GM06990 (cell line): ENCODE data around the gene ITCH.
"Not testable (repeated sequence)": the region's sequence is repeated elsewhere in the genome, so short reads cannot be mapped to it uniquely, and the experiment has no call there.

Experiments
- DNase-seq: peaks from one replicate; pipeline ENCODE4 v3.0.0-alpha.2; 2011; ENCODE audit not compliant: insufficient read length; ENCODE audit errors: extremely low read depth
- H3K27me3 ChIP-seq: replicated peaks from 2 replicates; pipeline ENCODE4 v1.6.0; 2011; ENCODE audit warnings: low read length; ENCODE audit not compliant: control insufficient read depth, insufficient read depth
- H3K36me3 ChIP-seq: 2 replicates; pipeline ENCODE4 v1.5.1; 2011; ENCODE audit warnings: low read length; ENCODE audit not compliant: control insufficient read depth, insufficient read depth
- H3K4me3 ChIP-seq: replicated peaks from 2 replicates; pipeline ENCODE4 v1.5.1; 2011; ENCODE audit warnings: low read depth, mild to moderate bottlenecking, control low read depth, low read length
- CTCF ChIP-seq: IDR thresholded peaks from 2 replicates; pipeline ENCODE4 v1.5.1; 2011; ENCODE audit warnings: low read length, control low read depth, mild to moderate bottlenecking, inconsistent platforms; ENCODE audit not compliant: insufficient read depth, poor library complexity, severe bottlenecking

The ITCH gene

GRCh38 chr20:34485068-34485634 is 122.1 kb downstream of the ITCH start:
- Histone ChIP-seq H3K4me3 (no peak overlapping the region), H3K36me3 (peaks cover 9% of the 10 kb centered on the region), H3K27me3 (no peaks in the 10 kb centered on the region)
- no peak for TF ChIP-seq CTCF
- no peak for DNase-seq

- no peaks in the 10 kb centered on the region for H3K27me3 ChIP-seq
- H3K36me3 ChIP-seq = peaks cover 7% of the 10 kb centered on the region
- DNase-seq = no peak
- H3K4me3 ChIP-seq = no peak overlapping the region
- TF ChIP-seq CTCF = no peak
Measured at GRCh38 chr20:34491226-34491931, 128.3 kb downstream of the ITCH start.

GRCh38 chr20:34491932-34492509 is 128.9 kb downstream of the ITCH start:
- peaks cover 7% of the 10 kb centered on the region for H3K36me3 ChIP-seq
- no peak for TF ChIP-seq CTCF
- no peak for DNase-seq
- no peak overlapping the region for H3K4me3 ChIP-seq
- no peaks in the 10 kb centered on the region for H3K27me3 ChIP-seq

GRCh38 chr20:34493646-34494045 is 130.6 kb downstream of the ITCH start:
- DNase-seq = no peak
- no peak for TF ChIP-seq CTCF
- Histone ChIP-seq H3K36me3 (peaks cover 5% of the 10 kb centered on the region), H3K4me3 (no peak overlapping the region), H3K27me3 (no peaks in the 10 kb centered on the region)

GRCh38 chr20:34495307-34495706 is 132.2 kb downstream of the ITCH start:
- no peak overlapping the region for H3K4me3 ChIP-seq
- DNase-seq = no peak
- H3K27me3 ChIP-seq = no peaks in the 10 kb centered on the region
- peaks cover 4% of the 10 kb centered on the region for H3K36me3 ChIP-seq
- no peak for TF ChIP-seq CTCF

GRCh38 chr20:34495916-34496315 is 132.8 kb downstream of the ITCH start:
- Histone ChIP-seq H3K27me3 (no peaks in the 10 kb centered on the region), H3K36me3 (peaks cover 4% of the 10 kb centered on the region), H3K4me3 (no peak overlapping the region)
- no peak for TF ChIP-seq CTCF
- DNase-seq = no peak

- H3K4me3 ChIP-seq, DNase-seq, H3K27me3 ChIP-seq, H3K36me3 ChIP-seq: not testable (repeated sequence)
Measured at GRCh38 chr20:34497596-34497995, 134.5 kb downstream of the ITCH start.
